CD4-positive, alpha-beta T cell treated with Interleukin-17A for 1 hour (primary cell): ENCODE measurements around the gene ULK4.

ENCODE experiments used
- DNase-seq: peaks from one replicate; pipeline ENCODE4 v3.0.0-alpha.2; 2020

ULK4 gene

DNA sequence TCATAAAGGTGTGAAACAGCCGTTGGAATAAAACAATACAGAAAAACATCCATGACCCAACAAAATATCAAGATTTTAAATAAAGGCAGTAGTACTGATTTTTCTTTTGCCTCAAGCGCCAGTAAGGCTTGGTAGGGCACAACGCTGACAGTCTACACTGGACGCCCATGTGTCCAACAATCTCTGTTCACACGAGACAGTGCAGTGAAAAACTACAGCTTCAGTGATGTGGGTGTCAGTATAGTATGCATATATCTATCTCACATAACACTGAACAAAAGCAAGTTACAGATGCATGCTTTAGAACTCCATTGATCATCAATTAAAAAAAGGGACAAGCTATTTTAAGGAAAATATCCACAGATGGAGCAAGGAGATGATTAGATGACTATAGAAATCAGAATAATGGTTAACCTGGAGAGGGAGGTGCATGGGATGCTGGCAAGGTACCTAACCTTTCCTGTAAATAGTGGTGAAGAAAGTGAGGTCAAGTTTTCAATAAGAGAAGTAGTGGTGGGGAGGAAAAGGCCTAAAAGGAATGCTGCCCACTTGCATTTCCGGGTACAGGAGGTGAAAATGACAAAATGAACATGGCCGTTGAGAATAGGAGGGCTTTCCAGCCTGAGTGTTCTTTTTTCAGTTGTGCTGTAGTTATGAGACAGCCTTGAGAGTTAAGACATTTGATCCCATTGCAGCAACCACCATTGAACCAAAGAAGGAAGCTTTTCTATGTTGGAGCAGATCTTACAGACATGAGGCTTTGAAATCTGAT lies 719.9 kb downstream of the ULK4 start:
- no peak for DNase-seq

GRCh38 chr3:41241161-41241560 lies 720.7 kb downstream of the ULK4 start:
- no peak for DNase-seq

DNA sequence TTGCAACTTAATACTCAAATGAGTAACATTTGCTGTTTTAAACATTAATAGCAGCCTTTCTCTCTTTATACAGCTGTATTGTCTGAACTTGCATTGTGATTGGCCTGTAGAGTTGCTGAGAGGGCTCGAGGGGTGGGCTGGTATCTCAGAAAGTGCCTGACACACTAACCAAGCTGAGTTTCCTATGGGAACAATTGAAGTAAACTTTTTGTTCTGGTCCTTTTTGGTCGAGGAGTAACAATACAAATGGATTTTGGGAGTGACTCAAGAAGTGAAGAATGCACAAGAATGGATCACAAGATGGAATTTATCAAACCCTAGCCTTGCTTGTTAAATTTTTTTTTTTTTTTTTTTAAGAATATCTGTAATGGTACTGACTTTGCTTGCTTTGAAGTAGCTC lies 722.3 kb downstream of the ULK4 start:
- no peak for DNase-seq

- no peak for DNase-seq
These were observed 724.0 kb downstream of the ULK4 start for GRCh38 chr3:41237907-41238306.

DNA sequence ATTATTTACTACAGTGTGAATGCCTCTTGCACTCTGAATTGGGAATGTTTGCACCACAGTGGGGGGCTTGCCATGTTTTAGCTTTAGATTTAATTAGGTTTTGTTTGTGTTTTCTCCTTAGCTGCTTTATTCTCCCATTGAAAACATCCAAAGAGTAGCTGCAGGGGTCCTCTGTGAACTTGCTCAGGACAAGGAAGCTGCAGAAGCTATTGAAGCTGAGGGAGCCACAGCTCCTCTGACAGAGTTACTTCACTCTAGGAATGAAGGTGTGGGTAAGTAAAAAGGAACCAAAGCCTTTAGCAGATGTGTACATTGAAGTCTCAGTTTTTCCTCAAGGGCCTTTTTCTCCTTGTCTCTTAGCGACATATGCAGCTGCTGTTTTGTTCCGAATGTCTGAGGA lies 725.7 kb downstream of the ULK4 start:
- DNase-seq, result no peak

GRCh38 chr3:41234823-41235721 lies 726.8 kb downstream of the ULK4 start:
- no peak for DNase-seq

DNA sequence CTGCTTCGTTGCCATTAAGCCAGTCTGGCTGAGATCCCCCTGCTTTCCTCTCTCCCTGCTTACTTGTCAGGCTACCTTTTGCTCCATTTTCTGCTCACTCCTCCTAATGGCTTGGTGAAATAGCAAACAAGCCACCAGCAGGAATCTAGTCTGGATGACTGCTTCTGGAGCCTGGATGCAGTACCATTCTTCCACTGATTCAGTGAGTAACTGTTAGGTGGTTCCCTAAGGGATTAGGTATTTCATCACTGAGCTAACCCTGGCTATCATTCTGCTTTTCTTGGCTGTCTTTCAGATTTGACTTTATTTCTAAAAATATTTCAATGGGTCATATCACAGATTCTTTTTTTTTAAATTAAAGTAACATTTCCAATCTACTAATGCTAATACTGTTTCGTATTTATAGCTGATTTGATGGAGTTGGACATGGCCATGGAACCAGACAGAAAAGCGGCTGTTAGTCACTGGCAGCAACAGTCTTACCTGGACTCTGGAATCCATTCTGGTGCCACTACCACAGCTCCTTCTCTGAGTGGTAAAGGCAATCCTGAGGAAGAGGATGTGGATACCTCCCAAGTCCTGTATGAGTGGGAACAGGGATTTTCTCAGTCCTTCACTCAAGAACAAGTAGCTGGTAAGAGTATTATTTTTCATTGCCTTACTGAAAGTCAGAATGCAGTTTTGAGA lies 737.6 kb downstream of the ULK4 start:
- no peak for DNase-seq

DNA sequence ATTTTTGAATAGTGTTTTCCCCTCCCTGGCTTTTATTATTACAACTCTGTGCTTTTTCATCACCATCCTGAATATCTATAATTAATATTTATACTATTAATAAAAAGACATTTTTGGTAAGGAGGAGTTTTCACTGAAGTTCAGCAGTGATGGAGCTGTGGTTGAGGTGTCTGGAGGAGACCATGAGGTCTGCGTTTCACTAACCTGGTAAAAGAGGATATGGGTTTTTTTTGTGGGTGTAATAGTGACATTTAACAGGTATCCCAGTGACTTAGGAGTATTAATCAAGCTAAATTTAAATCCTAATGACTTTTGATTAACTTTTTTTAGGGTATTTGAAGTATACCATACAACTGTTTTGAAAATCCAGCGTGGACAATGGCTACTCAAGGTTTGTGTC lies 738.2 kb downstream of the ULK4 start:
- no peak for DNase-seq

DNA sequence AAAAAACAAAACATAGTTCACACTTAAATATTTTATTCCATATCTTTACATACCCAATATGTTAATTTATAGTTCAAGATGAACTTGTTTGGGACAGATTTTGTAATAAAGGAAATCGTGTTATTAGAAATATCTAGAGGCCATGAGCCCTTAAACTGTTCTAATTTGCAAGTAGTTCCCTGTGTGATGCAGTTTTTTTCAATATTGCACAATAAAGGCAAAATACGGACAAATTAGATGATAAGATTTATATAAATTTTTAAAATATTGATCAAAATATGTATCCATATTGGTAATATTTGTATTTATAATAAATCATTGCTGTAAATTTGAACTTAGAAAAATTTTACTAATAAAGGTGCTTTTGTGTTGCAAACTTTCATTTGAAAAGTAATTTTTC lies 738.8 kb downstream of the ULK4 start:
- no peak for DNase-seq

DNA sequence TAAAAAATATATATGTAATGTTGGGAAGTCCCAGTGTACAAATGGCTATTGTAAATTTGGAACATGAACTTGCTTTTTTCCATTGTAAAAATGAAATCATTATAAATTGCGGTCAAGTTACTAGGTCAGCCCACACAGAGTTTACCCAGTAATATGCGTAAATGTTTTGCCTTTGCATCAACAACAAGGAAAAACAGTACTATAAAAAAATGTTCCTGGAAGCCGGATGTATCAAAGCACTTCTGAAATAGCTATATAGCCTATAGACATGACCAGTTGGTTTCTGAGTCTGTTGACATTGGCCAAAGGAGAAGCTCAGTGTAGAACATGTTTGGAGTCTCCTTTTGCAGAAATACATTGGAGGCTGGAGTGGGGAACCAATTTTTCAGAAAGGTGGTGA lies 739.4 kb downstream of the ULK4 start:
- DNase-seq, result no peak

- no peak for DNase-seq
These were observed 739.9 kb downstream of the ULK4 start for GRCh38 chr3:41222012-41222411.

- DNase-seq, result no peak
These were observed 740.8 kb downstream of the ULK4 start for GRCh38 chr3:41220906-41221677.

DNA sequence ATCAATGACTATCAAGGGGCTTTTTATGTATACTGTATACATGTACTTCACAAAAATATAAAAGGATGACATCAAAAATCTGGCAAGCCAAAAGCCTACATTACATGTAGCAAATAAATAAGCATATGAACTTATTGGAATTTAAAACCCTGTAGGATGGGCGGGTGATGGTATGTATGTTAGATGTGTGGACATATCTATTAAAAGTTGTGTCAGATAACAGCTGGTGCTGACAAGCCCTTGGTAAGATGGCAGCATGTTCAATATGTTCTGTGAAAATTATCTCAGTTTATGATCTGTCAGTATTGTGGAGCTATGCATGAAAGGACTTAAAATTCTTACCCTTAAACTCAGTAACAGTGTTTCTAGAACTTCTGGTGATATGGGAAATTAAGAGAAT lies 742.5 kb downstream of the ULK4 start:
- DNase-seq, result no peak

DNA sequence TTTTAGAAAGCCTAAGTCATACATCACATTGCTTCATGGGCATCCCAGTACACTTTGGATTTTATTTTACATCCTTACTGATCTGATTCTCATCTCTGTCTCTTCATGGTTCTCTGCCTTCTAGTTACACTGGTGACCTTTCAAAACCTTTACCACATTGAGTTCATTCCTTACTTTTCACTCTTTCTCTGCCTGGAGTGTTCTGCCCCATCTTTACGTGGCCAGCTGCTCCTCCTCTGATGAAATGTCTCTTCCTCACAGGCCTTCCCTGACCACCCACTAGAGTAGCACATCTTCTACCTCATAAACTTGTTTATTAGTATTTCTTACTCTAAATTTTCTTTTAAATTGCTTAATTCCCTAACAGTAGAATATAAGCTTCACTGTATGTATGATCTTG lies 744.9 kb downstream of the ULK4 start:
- DNase-seq, result no peak

DNA sequence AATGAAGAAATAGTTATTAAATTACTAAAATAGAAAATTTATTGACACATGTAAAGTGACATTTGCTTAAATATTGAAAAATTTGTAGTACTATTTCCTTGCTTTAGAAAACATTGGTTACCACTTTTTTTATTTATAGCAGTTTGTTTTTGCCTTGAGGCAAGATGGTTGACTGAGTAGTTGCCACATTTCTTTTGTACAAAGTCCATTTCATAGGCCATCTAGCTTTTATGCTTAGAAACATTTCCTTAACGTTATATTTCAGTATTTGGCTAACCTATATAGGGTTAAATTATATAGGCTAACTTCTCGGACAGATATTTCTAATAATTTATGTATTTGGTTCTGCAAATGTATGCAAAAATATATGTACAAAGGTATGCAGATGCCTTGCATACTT lies 745.5 kb downstream of the ULK4 start:
- DNase-seq, result no peak

DNA sequence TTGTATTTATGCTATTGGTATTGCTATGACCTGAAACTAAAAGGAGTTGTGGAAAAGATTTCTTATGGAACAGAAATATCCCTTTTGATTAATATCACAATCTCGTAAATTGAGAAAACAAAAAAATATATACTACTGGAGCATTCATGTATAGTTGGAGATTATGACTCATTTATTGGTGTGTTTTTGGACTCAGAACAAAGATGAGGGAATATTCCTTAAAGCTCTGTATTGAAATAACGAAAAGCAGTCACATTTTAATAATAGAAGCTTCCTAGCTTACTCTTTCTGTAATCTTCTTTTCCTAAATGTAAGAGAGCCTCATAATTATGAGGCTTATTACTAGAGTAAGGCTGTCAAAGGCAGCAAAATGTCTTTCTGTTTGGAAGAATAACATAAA lies 748.3 kb downstream of the ULK4 start:
- DNase-seq, result no peak

DNA sequence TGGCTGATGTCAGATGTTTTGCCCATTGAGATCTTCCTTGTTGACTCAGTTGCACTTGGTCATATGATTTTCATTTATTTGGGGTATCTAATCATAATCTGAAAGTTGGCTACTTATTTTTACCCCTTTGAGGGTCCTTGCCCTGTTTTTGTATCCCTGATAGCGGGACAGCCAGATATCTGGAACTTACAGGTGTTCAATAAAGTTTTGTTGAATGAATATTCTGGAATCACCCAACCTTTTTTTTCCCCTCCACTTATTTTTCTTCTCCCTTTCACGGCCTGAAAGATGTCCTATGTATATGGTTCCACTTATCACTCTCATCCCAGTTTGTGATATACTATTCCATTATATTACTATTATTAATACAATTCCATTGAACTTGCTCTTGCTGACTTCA lies 749.8 kb downstream of the ULK4 start:
- DNase-seq, result no peak

GRCh38 chr3:41210966-41211365 lies 750.9 kb downstream of the ULK4 start:
- no peak for DNase-seq

GRCh38 chr3:41209646-41210045 lies 752.3 kb downstream of the ULK4 start:
- DNase-seq, result no peak

GRCh38 chr3:41208507-41209220 lies 753.2 kb downstream of the ULK4 start:
- DNase-seq, result no peak

DNA sequence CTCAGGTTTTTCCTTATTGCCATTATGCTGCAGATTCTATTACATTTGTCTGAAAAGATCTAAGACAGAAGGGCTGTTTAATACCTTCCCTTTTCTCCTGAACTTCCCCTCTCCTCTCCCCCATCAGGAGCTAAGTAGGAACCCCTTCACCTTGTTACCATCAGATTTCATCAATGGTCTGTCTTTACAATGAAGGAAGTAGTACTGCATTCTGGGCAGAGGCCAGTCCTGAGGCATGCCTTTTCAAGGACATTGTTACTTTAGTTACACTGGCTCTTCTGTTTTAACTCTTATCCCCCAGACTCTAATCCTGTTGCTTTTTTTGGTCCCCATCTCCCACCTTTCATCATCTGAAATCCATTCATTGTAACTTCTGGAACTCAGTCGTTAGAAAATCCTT lies 754.5 kb downstream of the ULK4 start:
- no peak for DNase-seq

- no peak for DNase-seq
These were observed 756.3 kb downstream of the ULK4 start for GRCh38 chr3:41205591-41205990.
